Skeletal muscle satellite cell (primary cell): ENCODE data around the gene GUCY2D.

Experiments
- H3K27me3 ChIP-seq: 2 replicates; pipeline ENCODE4 v1.7.0; 2013; ENCODE audit warnings: low read length; ENCODE audit not compliant: control insufficient read depth, insufficient read depth
- H3K36me3 ChIP-seq: 2 replicates; pipeline ENCODE4 v1.7.0; 2013; ENCODE audit warnings: mild to moderate bottlenecking, control low read depth, low read length; ENCODE audit not compliant: insufficient read depth
- H3K4me1 ChIP-seq: 2 replicates; pipeline ENCODE4 v1.7.0; 2013; ENCODE audit warnings: low read length; ENCODE audit not compliant: control insufficient read depth, insufficient read depth
- H3K4me2 ChIP-seq: 2 replicates; pipeline ENCODE4 v1.7.0; 2013; ENCODE audit warnings: mild to moderate bottlenecking, low read length
- H3K4me3 ChIP-seq: 2 replicates; pipeline ENCODE4 v1.7.0; 2013; ENCODE audit warnings: low read length
- H3K9ac ChIP-seq: 2 replicates; pipeline ENCODE4 v1.7.0; 2013; ENCODE audit warnings: mild to moderate bottlenecking, low read depth, low read length, moderate library complexity
- H3K9me3 ChIP-seq: replicated peaks from 2 replicates; pipeline ENCODE4 v1.7.0; 2013; ENCODE audit warnings: mild to moderate bottlenecking, control low read depth, low read length

Gene GUCY2D

GRCh38 chr17:7993972-7994589 is 8.3 kb upstream of the GUCY2D start:
- Histone ChIP-seq H3K36me3 (no peaks in the 10 kb centered on the region), H3K9me3 (no peaks in the 10 kb centered on the region), H3K9ac (no peak overlapping the region), H3K4me3 (no peak overlapping the region), H3K4me1 (peaks cover 3% of the 10 kb centered on the region), H3K27me3 (peaks cover 41% of the 10 kb centered on the region), H3K4me2 (no peak overlapping the region)

GRCh38 chr17:7995724-7996123 is 6.7 kb upstream of the GUCY2D start:
- H3K36me3 ChIP-seq = no peaks in the 10 kb centered on the region
- H3K4me1 ChIP-seq = no peaks in the 10 kb centered on the region
- no peak overlapping the region for H3K9ac ChIP-seq
- H3K4me2 ChIP-seq = no peak overlapping the region
- peaks cover 54% of the 10 kb centered on the region for H3K27me3 ChIP-seq
- no peak overlapping the region for H3K4me3 ChIP-seq
- no peaks in the 10 kb centered on the region for H3K9me3 ChIP-seq

GRCh38 chr17:7997186-7997585 is 5.2 kb upstream of the GUCY2D start:
- Histone ChIP-seq H3K9ac (no peak overlapping the region), H3K27me3 (peaks cover 66% of the 10 kb centered on the region), H3K4me2 (no peak overlapping the region), H3K9me3 (no peaks in the 10 kb centered on the region), H3K4me1 (no peaks in the 10 kb centered on the region), H3K36me3 (no peaks in the 10 kb centered on the region), H3K4me3 (no peak overlapping the region)

GRCh38 chr17:8002721-8003593 is 542 bp downstream of the GUCY2D start:
- peaks cover 14% of the 10 kb centered on the region for H3K4me1 ChIP-seq
- no peaks in the 10 kb centered on the region for H3K9me3 ChIP-seq
- H3K36me3 ChIP-seq = no peaks in the 10 kb centered on the region
- peak overlapping the region; percentile 28 for H3K4me2 ChIP-seq
- H3K9ac ChIP-seq = no peak overlapping the region
- H3K4me3 ChIP-seq = no peak overlapping the region
- peaks cover 65% of the 10 kb centered on the region for H3K27me3 ChIP-seq

GRCh38 chr17:8003594-8004181 is 1.3 kb downstream of the GUCY2D start:
- Histone ChIP-seq H3K4me3 (no peak overlapping the region), H3K36me3 (no peaks in the 10 kb centered on the region), H3K4me2 (peak overlapping the region; percentile 28), H3K9ac (no peak overlapping the region), H3K4me1 (peaks cover 14% of the 10 kb centered on the region), H3K9me3 (no peaks in the 10 kb centered on the region), H3K27me3 (peaks cover 62% of the 10 kb centered on the region)

- Histone ChIP-seq H3K4me1 (peaks cover 14% of the 10 kb centered on the region), H3K4me3 (no peak overlapping the region), H3K9ac (no peak overlapping the region), H3K27me3 (peaks cover 60% of the 10 kb centered on the region), H3K36me3 (no peaks in the 10 kb centered on the region), H3K9me3 (no peaks in the 10 kb centered on the region), H3K4me2 (no peak overlapping the region)
Measured at GRCh38 chr17:8004899-8005298, 2.5 kb downstream of the GUCY2D start.

- peaks cover 56% of the 10 kb centered on the region for H3K27me3 ChIP-seq
- no peak overlapping the region for H3K9ac ChIP-seq
- H3K36me3 ChIP-seq = no peaks in the 10 kb centered on the region
- no peak overlapping the region for H3K4me2 ChIP-seq
- no peak overlapping the region for H3K4me3 ChIP-seq
- peaks cover 14% of the 10 kb centered on the region for H3K4me1 ChIP-seq
- H3K9me3 ChIP-seq = no peaks in the 10 kb centered on the region
Measured at GRCh38 chr17:8005357-8005756, 2.9 kb downstream of the GUCY2D start.

GRCh38 chr17:8005967-8006730 is 3.7 kb downstream of the GUCY2D start:
- Histone ChIP-seq H3K4me1 (peaks cover 14% of the 10 kb centered on the region), H3K27me3 (peaks cover 49% of the 10 kb centered on the region), H3K9ac (no peak overlapping the region), H3K4me3 (no peak overlapping the region), H3K4me2 (no peak overlapping the region), H3K36me3 (no peaks in the 10 kb centered on the region), H3K9me3 (no peaks in the 10 kb centered on the region)

GRCh38 chr17:8006836-8007680 is 4.6 kb downstream of the GUCY2D start:
- Histone ChIP-seq H3K4me1 (peaks cover 14% of the 10 kb centered on the region), H3K4me3 (no peak overlapping the region), H3K4me2 (no peak overlapping the region), H3K9ac (no peak overlapping the region), H3K36me3 (no peaks in the 10 kb centered on the region), H3K9me3 (no peaks in the 10 kb centered on the region), H3K27me3 (peaks cover 49% of the 10 kb centered on the region)

- Histone ChIP-seq H3K9ac (no peak overlapping the region), H3K9me3 (no peaks in the 10 kb centered on the region), H3K4me3 (no peak overlapping the region), H3K4me1 (peaks cover 12% of the 10 kb centered on the region), H3K36me3 (no peaks in the 10 kb centered on the region), H3K4me2 (no peak overlapping the region), H3K27me3 (peaks cover 47% of the 10 kb centered on the region)
Measured at GRCh38 chr17:8007836-8008235, 5.4 kb downstream of the GUCY2D start.
